Measurements from ENCODE around the gene TLE1.
"Not testable (repeated sequence)": the region's sequence is repeated elsewhere in the genome, so short reads cannot be mapped to it uniquely, and the experiment has no call there.

TLE1 gene

GRCh38 chr9:81598811-81599210, 90.5 kb downstream of the TLE1 start:
- DNase-seq: peak; percentile 16

DNA sequence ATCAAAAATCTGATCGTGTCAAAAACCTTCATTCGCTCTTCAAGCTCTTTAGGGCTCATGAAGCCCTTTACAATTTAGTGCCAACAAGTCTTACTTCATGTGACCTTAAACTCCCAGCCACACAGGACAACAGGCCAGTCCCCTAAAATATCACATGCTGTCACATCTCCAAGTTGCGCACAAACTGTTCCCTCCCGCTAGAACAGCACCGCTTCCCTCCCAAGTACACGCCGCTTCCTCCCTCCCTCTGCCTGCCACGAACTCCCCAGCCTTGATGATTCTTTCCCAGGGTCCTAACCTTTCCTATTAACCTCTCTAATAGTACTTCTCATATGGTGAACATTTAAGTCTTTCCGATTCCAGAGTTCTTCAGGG, 91.2 kb downstream of the TLE1 start:
- no peak for DNase-seq

DNA sequence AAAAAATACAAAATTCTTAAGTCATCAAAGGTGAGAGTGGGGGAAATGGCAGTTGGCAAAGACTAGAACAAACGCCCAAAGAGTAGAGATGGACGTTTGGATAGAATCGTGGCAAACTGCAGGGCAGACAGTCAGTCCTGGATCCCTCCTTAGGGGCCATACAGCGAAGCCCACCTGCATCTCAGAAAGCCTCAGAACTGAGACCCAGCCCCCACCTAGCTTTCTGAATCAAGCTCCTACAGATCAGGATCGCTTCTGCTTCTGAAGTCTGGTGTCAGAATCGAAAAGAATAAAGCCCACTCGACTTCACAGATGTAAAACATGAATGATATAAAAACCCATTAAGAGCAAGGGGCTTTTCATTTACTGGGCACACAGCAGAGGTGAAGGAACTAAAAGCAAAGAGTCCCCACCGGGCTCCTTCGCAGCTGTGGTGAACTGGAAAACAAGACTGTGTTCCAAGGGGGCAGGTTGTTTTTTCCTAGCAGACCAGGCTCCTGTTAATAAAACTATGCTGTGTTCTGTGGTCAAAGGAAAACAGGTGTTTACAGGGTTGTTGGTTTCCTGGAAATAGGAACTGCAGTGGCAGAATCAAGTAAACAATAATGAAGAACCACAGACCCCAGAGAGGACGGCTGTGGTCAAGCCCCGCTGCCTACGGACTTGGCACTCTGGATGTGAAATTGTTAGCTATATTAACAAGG, 91.8 kb downstream of the TLE1 start:
- no peak for DNase-seq

DNA sequence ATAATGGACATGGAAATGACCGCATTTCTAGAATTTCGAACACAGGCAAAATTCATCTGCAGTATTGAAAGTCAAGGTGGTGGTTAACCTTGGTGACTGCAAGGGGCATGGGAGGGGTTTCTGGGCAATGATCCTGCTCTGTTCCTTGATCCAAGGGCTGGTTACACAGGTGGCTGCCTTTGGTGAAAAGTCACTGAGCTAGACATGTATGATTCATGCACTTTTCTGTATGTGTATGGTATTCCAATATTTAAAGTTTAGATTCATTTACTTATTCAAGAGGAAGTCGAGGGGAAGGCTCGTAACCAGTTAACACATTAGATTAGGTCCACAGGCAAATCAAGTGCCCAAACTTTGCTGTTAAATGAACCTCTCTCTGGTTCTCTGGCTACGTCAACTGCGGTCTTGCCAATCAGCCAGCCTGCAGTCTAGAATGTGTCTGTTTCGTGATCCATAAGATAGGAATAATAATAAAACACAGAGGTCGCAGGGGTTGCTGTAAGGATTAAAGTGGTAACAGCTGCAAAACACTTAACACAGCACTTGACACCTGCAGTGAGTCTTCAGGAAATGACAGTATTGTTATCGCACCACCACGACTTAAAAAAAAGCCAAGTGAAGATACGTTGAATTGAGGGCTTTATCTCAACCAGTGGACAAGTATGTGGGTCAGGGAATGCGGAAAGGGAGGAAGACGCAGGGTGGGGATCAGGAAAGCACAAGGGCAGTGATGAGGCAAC, 92.5 kb downstream of the TLE1 start:
- no peak for DNase-seq

GRCh38 chr9:81595887-81596543, 93.3 kb downstream of the TLE1 start:
- no peak for DNase-seq

DNA sequence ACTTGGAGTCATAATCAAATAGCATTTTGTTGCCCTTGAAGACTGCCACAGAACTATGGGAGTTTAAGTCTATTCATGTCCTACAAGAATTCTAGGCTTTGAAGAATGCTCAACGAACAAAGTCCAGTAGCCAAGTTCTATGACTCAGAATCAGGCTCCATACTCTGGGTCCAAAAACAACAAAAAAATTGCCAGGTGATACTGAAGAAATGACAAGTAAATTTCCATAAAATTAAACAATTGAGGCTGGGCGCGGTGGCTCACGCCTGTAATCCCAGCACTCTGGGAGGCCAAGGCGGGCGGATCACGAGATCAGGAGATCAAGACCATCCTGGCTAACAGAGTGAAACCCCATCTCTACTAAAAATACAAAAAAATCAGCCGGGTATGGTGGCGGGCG, 94.1 kb downstream of the TLE1 start:
- DNase-seq: not testable (repeated sequence)

GRCh38 chr9:81594415-81594814, 94.9 kb downstream of the TLE1 start:
- no peak for DNase-seq

DNA sequence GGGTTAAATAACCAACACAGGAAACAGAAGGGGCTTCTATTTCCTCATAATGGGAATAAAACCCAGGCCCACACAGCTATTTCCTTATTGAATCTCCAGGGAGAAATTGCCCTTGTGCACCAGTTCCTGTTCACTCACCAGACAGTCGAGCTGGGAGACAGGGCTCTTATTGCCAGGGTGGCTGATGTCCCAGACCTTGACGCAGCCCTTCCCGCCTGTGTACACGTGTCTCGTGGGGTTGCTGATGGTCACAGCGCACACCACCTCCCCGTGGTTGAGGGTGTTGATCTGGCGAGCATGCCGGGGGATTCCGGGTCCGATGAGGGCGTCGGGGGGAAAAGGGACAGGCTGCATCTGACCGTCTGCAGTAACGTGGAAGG, 96.5 kb downstream of the TLE1 start:
- peak; percentile 57 for DNase-seq

GRCh38 chr9:81591791-81592190, 97.6 kb downstream of the TLE1 start:
- no peak for DNase-seq

DNA sequence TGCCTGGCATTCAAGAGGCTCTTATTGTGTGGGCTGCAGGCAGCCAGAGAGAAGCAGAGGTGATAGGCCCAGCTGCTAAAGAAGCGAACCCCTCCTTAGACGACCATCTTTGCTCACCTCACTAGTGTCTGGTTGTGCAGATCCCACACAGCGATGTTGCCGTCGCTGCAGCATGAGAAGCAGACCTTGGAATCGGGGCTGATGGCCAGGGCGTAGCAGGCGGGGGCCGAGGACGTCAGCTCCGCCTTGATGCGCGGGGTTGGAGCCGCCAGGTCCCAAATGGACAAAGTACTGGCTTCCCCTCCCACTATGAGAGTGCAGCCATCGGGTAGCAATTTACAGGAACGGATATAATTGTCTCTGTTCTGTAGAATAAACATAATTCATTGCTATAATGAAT, 98.7 kb downstream of the TLE1 start:
- DNase-seq: no peak

GRCh38 chr9:81589819-81590218, 99.5 kb downstream of the TLE1 start:
- DNase-seq: no peak

DNA sequence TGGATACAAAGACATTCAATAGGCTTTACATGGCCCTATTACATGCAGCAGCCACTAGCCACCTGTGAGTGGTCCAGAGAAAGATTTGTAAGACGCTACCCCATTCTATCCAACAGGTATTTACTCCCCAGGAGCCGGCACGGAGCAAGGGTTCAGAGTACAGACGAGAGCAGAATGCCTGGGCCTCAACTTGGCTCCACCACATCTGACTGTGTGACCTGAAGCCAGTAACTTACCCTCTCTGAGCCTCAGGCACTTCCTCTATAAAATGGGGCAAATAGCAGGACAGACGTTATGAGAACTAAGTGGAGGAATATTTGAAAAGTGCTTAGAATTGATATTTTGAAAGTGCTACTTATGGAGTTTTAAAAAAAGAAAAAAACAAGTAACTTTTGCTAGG, 100.0 kb downstream of the TLE1 start:
- no peak for DNase-seq

DNA sequence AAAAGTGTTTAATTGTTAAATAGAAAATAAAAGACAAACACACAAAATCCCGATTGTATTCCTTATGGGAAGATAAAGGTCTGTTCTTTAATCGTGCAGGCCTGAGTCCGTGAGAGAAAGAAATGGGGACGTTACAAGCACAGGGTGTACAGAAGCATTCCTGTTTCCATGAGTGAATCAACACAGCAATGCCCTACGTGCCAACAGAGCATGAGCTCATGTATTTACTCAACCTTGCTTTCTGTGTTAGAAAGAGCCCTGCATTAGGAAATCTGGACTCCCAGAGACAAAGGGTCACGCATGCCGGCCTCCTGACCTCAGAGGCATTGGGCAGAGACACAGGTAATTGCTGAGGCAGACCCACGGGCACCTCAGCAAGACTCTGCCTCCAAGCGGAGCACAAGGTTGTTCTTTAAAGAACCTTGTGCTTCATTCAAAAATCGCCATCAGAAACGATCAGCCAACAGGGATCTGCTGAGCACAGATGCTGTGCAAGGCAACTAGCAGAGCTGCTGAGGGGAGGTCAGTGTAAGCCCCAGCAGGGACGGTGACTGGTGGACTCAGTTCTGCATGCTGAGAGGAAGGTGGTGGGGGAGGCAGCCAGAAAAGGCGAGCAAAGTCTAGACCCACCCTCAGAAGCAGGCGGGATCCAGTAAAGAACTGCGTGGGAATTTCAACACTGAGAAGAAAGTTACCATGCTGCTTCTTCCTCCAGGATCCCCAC, 101.0 kb downstream of the TLE1 start:
- DNase-seq: no peak

- no peak for DNase-seq
Observed at GRCh38 chr9:81586786-81587185, 102.6 kb downstream of the TLE1 start.

DNA sequence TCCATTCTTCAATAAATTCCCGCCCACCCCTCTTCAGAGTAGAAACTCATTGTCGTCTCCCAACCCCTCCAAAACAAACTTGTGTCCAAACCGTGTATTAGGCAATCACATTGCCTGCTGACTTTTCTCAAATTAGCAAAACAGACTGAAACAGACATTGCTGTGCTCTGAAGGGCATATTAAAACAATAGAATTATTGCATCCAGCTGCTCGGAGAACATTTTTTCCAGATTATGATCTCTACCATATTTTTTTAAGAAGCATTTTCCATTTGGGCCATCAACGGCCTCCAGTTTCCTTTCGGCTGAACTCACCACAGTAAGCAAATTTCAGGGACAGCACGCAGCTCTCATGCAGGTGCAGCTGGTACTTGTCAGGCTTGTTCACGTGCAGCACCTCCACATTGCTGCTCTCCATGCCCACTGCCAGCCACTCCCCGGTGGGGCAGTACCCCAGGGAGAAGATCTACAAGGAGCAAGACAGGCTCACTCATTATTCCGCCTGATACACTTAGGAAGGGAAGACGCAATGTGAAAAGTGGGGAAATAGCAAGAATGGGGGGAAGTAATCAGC, 104.1 kb downstream of the TLE1 start:
- no peak for DNase-seq

- no peak for DNase-seq
Observed at GRCh38 chr9:81584099-81584498, 105.2 kb downstream of the TLE1 start.

- DNase-seq: peak; percentile 42
Observed at GRCh38 chr9:81581986-81582385, 107.4 kb downstream of the TLE1 start.

DNA sequence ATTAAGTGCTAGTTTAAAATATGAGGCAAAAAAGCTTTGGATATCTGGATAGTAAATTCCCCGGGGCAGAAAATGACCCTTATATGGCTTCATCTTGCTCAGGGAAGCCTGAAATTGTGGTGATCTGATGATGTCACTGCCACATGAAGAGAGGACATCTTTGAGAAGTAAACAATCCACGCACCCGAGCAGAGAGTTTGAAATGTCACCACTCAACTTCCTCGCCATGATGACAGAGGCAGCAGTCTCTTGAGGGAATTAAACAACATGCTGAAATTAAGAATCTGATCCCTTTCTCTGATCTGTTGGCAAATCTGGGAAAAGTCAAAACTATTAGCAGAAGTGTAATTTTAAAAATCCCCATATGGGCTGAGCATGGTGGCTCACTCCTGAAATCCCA, 110.0 kb downstream of the TLE1 start:
- peak; percentile 84 for DNase-seq

GRCh38 chr9:81578606-81579005, 110.7 kb downstream of the TLE1 start:
- DNase-seq: peak; percentile 50

- peak; percentile 69 for DNase-seq
Observed at GRCh38 chr9:81575956-81576355, 113.4 kb downstream of the TLE1 start.

DNA sequence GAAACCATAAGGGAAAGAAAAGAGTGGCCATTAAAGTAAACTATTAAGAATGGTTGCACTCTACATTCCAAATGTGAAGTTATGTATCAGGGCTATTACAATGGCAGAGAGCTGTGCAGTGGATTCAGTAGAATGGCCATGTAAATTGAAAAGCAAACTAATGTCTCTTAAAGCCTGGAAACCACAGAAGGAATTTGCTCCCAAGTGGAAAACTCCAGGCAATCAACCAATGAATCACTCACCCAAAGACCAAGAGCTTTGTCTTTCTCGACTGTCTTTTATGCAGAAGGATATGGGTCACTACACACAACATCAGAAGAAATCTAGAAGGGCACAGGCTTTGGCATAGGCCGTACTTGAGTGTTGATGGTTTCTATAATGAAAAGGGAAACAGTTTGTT, 114.9 kb downstream of the TLE1 start:
- no peak for DNase-seq

DNA sequence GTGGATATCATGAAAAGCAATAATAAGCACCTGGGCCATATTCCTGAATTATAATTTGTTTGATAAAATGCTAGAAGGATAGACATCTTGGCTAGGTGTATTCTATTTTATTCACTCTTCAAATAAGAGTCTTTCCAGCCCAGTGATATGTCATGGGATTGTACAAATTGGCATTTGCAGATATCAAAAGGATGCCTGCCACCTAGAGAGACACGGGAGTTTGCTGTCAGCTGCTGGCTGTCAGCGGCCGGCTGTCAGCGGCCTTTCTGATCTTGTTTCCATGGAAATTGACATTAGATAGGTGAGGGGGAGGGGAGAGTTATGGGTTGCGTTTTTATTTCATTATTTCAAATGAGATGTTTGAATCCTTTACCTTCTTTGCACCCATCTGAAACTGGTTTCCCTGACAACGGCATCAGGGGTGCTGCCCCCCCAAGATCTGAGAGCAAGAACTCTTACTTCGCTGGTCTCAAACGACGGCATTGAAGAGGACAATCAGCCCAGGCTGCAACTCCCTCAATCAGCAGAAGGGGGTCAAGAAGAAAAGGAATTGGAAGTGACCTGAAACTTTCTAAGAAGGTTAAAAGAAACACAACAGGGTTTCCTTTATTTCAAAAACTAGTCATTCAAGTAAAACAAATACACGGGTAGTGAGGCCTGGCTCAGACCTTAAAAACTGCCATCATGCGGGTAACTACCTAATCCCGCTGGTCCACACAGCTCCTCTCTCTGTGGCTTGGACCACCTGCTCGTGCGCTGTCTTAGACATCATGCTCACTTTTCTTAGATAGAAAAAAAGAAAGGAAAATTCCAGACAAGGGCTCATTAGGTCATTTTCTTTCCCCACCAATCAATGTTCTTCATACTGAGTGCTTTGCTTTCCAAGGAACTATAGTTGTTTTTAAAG, 115.7 kb downstream of the TLE1 start:
- DNase-seq: no peak

Data from suppressor macrophage treated with lipopolysaccharide for 4 hours (primary cell).